Measurements from ENCODE around the gene MLPH. TPM values are rescaled to one million over a fixed set of nuclear protein-coding genes. Genes with fewer than 3 reads are reported as not detected.

MLPH gene
- polyA plus RNA-seq, 3 donors, result not detected

DNA sequence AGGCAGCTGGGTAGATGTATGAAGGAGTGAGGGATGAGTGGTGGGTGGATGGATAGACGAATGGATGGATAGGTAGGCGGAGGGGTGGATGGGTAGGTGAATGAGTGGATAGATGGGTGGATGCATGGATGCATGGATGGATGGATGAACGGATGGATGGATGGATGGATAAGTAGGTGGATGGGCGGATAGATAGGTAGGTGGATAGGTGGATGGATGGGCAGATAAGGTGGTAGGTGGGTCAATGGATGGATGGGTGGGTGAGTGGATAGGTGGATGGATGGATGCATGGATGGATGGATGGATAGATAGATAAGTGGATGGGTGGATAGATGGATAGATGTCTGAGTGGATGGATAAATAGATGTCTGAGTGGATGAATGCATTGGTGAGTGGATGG lies 30.1 kb downstream of the MLPH start:
- no peak for DNase-seq
- H3K79me2 ChIP-seq (ENCODE audit: insufficient read depth, low read length), result no peaks in the 10 kb centered on the region
- H3K4me1 ChIP-seq (ENCODE audit: control insufficient read depth in 1 of 2, insufficient read depth in 2 of 2, low read length in 2 of 2), result no peaks in the 10 kb centered on the region
- no peak overlapping the region for H3K4me3 ChIP-seq (replicated peaks in 1 of 3; ENCODE audit: low read depth in 2 of 3, low read length in 3 of 3)
- 89% methylated on average over 4 of the region's 4 CpGs for WGBS (ENCODE audit: insufficient coverage)
- Mint-ChIP-seq H3K9me3 (peaks cover 0 to 2% (median 0%) of the 10 kb centered on the region in 7 donors), H3K4me1 (no peaks in the 10 kb centered on the region), H3K27me3 (ENCODE audit: low read depth in 3 of 3) (peaks cover 2 to 3% (median 2%) of the 10 kb centered on the region in 3 donors), H3K36me3 (no peaks in the 10 kb centered on the region), H3K4me3 (no peak overlapping the region), H3K27ac (no peak overlapping the region)
- no peaks in the 10 kb centered on the region for H3K9me3 ChIP-seq (replicated peaks in 1 of 2; ENCODE audit: control insufficient read depth in 1 of 2, insufficient read depth in 1 of 2, low read length in 2 of 2)
- no peak overlapping the region for H2AFZ ChIP-seq (ENCODE audit: insufficient read depth, low read depth, low read length, poor library complexity, severe bottlenecking)
- H3K9ac ChIP-seq (ENCODE audit: insufficient read depth, low read length, poor library complexity, severe bottlenecking), result no peak overlapping the region
- no peaks in the 10 kb centered on the region for H3K36me3 ChIP-seq (replicated peaks in 1 of 2; ENCODE audit: control insufficient read depth in 1 of 2, insufficient read depth in 2 of 2, low read length in 2 of 2)
- no peak overlapping the region for H3K27ac ChIP-seq (ENCODE audit: low read depth in 1 of 2, low read length in 2 of 2)
- no peaks in the 10 kb centered on the region for H3K27me3 ChIP-seq (ENCODE audit: control insufficient read depth in 2 of 2, insufficient read depth in 2 of 2, low read length in 2 of 2)
- TF ChIP-seq, protein P1, sequence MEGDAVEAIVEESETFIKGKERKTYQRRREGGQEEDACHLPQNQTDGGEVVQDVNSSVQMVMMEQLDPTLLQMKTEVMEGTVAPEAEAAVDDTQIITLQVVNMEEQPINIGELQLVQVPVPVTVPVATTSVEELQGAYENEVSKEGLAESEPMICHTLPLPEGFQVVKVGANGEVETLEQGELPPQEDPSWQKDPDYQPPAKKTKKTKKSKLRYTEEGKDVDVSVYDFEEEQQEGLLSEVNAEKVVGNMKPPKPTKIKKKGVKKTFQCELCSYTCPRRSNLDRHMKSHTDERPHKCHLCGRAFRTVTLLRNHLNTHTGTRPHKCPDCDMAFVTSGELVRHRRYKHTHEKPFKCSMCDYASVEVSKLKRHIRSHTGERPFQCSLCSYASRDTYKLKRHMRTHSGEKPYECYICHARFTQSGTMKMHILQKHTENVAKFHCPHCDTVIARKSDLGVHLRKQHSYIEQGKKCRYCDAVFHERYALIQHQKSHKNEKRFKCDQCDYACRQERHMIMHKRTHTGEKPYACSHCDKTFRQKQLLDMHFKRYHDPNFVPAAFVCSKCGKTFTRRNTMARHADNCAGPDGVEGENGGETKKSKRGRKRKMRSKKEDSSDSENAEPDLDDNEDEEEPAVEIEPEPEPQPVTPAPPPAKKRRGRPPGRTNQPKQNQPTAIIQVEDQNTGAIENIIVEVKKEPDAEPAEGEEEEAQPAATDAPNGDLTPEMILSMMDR (IDR thresholded peaks at IDR 0.05), result no peak
- no peaks in the 10 kb centered on the region for H4K20me1 ChIP-seq (ENCODE audit: insufficient read depth, low read length)
- H3K4me2 ChIP-seq (replicated peaks; ENCODE audit: extremely low read depth, low read length, poor library complexity, severe bottlenecking), result no peak overlapping the region
- intact Hi-C loops (cut with micrococcal nuclease), result loop anchor here in 1 of 2 donors (10.0 kb wide), 1 partner anchor 258 kb away; no protein-coding TSS in a partner anchor

DNA sequence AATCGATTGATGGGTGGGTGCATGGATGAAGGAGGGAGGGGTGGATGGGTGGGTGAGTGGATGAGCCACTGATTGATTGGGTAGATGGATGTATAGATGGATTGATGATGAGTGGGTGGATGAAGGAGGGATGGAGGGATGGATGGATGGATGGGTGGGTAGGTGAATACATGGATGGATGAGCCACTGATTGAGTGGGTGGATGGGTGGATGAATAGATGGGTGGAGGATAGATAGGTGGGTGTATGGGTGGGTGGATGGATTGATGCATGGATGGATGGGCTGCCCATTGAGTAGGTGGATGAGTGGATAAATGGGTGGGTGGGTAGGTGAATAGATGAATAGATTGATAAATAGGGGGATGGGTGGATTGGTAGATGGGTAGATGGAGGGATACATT lies 30.9 kb downstream of the MLPH start:
- Histone ChIP-seq H2AFZ (ENCODE audit: insufficient read depth, low read depth, low read length, poor library complexity, severe bottlenecking) (no peak overlapping the region), H3K27ac (ENCODE audit: low read depth in 1 of 2, low read length in 2 of 2) (no peak overlapping the region), H3K9me3 (replicated peaks in 1 of 2; ENCODE audit: control insufficient read depth in 1 of 2, insufficient read depth in 1 of 2, low read length in 2 of 2) (no peaks in the 10 kb centered on the region), H3K27me3 (ENCODE audit: control insufficient read depth in 2 of 2, insufficient read depth in 2 of 2, low read length in 2 of 2) (no peaks in the 10 kb centered on the region), H3K79me2 (ENCODE audit: insufficient read depth, low read length) (no peaks in the 10 kb centered on the region), H3K4me3 (replicated peaks in 1 of 3; ENCODE audit: low read depth in 2 of 3, low read length in 3 of 3) (no peak overlapping the region), H3K9ac (ENCODE audit: insufficient read depth, low read length, poor library complexity, severe bottlenecking) (no peak overlapping the region), H4K20me1 (ENCODE audit: insufficient read depth, low read length) (no peaks in the 10 kb centered on the region), H3K4me2 (replicated peaks; ENCODE audit: extremely low read depth, low read length, poor library complexity, severe bottlenecking) (no peak overlapping the region), H3K4me1 (ENCODE audit: control insufficient read depth in 1 of 2, insufficient read depth in 2 of 2, low read length in 2 of 2) (no peaks in the 10 kb centered on the region), H3K36me3 (replicated peaks in 1 of 2; ENCODE audit: control insufficient read depth in 1 of 2, insufficient read depth in 2 of 2, low read length in 2 of 2) (no peaks in the 10 kb centered on the region)
- H3K36me3 Mint-ChIP-seq, result no peaks in the 10 kb centered on the region
- peaks cover 2 to 3% (median 2%) of the 10 kb centered on the region in 3 donors for H3K27me3 Mint-ChIP-seq (ENCODE audit: low read depth in 3 of 3)
- WGBS (ENCODE audit: insufficient coverage), result 81% methylated on average over 1 of the region's 1 CpG
- H3K9me3 Mint-ChIP-seq, result peaks cover 0 to 2% (median 0%) of the 10 kb centered on the region in 7 donors
- H3K4me1 Mint-ChIP-seq, result no peaks in the 10 kb centered on the region
- DNase-seq, result no peak
- TF ChIP-seq, protein P1 (IDR thresholded peaks at IDR 0.05), result no peak
- H3K27ac Mint-ChIP-seq, result no peak overlapping the region
- no peak overlapping the region for H3K4me3 Mint-ChIP-seq
- intact Hi-C loops (cut with micrococcal nuclease), result loop anchor here in 1 of 2 donors (10.0 kb wide), 1 partner anchor 257 kb away; no protein-coding TSS in a partner anchor

All from CD14-positive monocyte (primary cell).